ENCODE measurements around the gene ILF3. TPM values are rescaled to one million over a fixed set of nuclear protein-coding genes. Genes with fewer than 3 reads are reported as not detected.

The ILF3 gene
- total RNA-seq, 3 donors from 2014 or later (not counting 1 experiment from before 2014, with no cell fraction given): 329 to 365 (median 332) TPM

DNA sequence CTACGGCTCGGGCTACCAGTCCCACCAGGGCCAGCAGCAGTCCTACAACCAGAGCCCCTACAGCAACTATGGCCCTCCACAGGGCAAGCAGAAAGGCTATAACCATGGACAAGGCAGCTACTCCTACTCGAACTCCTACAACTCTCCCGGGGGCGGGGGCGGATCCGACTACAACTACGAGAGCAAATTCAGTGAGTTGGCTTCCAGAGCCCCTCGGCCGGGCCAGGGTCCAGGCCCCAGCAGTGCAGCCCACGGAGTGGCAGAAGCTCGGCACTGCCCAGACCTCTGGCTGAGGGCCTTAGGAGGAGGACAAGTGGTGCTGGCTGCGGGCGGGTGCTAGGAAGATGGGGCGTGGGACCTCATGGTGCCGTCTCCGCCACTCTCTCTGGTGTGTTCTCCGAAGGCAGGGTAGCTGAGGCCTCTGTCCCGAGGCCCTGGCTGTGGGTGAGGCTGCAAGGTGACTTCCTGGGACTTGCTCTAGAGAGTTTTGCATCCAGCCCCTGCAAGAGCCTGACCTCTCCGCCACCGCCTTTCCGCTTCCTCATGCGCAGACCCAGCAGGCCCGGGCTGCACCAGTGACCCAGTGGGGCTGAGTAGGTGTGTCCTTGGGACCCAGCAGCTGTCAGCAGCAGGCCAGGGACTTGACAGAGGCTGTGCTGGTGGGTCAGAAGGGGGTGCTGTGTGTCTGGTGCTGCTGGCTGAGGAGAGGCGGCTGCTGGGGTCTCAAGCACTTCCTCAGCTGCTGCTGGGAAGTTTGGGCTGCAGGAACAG, 33.6 kb downstream of the ILF3 start:
- Mint-ChIP-seq H3K27me3 (ENCODE audit: low read depth in 2 of 2) (no peaks in the 10 kb centered on the region), H3K36me3 (peaks cover 7% of the 10 kb centered on the region)

DNA sequence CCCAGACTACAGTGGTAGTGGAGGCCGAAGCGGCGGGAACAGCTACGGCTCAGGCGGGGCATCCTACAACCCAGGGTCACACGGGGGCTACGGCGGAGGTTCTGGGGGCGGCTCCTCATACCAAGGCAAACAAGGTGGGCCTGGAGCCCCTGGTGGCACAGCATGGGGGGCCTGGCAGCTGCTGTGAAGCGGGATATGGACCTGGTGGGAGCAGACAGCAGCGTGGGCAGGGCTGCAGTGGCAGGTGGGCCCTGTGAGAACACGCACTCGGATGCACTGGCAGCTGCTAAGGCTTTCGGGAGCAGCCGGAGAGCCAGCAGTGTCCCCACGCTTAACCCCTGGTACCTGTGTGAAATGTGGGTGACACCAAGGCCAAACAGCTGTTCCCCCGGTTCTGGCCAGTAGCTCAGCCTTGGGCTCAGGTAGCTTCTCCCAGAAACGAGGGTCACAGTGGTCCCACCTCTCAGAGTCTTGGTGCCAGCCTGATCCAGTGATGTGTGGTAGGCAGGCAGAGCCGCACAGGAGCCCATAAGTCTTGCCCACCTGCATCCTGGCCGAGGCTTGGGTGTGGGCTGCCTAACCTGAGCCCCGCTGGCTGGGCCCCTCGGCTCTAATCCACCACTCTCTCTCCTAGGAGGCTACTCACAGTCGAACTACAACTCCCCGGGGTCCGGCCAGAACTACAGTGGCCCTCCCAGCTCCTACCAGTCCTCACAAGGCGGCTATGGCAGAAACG, 34.6 kb downstream of the ILF3 start:
- DNase-seq (no peak), ATAC-seq (no peak)
- WGBS (ENCODE audit: insufficient coverage): 97% methylated on average over 27 of the region's 27 CpGs
- Mint-ChIP-seq H3K36me3 (peaks cover 7% of the 10 kb centered on the region), H3K27ac (peak overlapping the region in 1 of 2 donors; percentile 72), H3K4me1 (peaks cover 0 to 4% of the 10 kb centered on the region in 2 donors), H3K27me3 (ENCODE audit: low read depth in 2 of 2) (no peaks in the 10 kb centered on the region), H3K9me3 (no peaks in the 10 kb centered on the region), H3K4me3 (no peak overlapping the region)
- Histone ChIP-seq H3K27ac (ENCODE audit: low read length) (no peak overlapping the region), H3K4me3 (ENCODE audit: low read length) (no peak overlapping the region), H3K9me3 (ENCODE audit: control insufficient read depth, insufficient read depth, low read length) (no peaks in the 10 kb centered on the region), H3K4me1 (ENCODE audit: control insufficient read depth, insufficient read depth, low read length) (no peaks in the 10 kb centered on the region), H3K27me3 (ENCODE audit: control insufficient read depth, insufficient read depth, low read length) (no peaks in the 10 kb centered on the region), H3K36me3 (ENCODE audit: control insufficient read depth, insufficient read depth, low read length) (peaks cover 76% of the 10 kb centered on the region)
- TF ChIP-seq, protein P1, sequence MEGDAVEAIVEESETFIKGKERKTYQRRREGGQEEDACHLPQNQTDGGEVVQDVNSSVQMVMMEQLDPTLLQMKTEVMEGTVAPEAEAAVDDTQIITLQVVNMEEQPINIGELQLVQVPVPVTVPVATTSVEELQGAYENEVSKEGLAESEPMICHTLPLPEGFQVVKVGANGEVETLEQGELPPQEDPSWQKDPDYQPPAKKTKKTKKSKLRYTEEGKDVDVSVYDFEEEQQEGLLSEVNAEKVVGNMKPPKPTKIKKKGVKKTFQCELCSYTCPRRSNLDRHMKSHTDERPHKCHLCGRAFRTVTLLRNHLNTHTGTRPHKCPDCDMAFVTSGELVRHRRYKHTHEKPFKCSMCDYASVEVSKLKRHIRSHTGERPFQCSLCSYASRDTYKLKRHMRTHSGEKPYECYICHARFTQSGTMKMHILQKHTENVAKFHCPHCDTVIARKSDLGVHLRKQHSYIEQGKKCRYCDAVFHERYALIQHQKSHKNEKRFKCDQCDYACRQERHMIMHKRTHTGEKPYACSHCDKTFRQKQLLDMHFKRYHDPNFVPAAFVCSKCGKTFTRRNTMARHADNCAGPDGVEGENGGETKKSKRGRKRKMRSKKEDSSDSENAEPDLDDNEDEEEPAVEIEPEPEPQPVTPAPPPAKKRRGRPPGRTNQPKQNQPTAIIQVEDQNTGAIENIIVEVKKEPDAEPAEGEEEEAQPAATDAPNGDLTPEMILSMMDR (IDR thresholded peaks at IDR 0.05): no peak
- intact Hi-C loops (cut with micrococcal nuclease): no loop called here

More for the DNA sequence above, 33.6 kb downstream of the ILF3 start:
- Mint-ChIP-seq H3K4me3 (no peak overlapping the region), H3K4me1 (peaks cover 0 to 3% of the 10 kb centered on the region in 2 donors), H3K27ac (peak overlapping the region in 1 of 2 donors; percentile 36), H3K9me3 (no peaks in the 10 kb centered on the region)
- WGBS (ENCODE audit: insufficient coverage): 97% methylated on average over 25 of the region's 25 CpGs
- no peaks in the 10 kb centered on the region for H3K27me3 ChIP-seq (ENCODE audit: control insufficient read depth, insufficient read depth, low read length)
- no peak overlapping the region for H3K27ac ChIP-seq (ENCODE audit: low read length)
- H3K9me3 ChIP-seq (ENCODE audit: control insufficient read depth, insufficient read depth, low read length): no peaks in the 10 kb centered on the region
- H3K4me1 ChIP-seq (ENCODE audit: control insufficient read depth, insufficient read depth, low read length): no peaks in the 10 kb centered on the region
- DNase-seq (no peak), ATAC-seq (no peak)
- TF ChIP-seq, protein P1 (IDR thresholded peaks at IDR 0.05): no peak
- H3K36me3 ChIP-seq (ENCODE audit: control insufficient read depth, insufficient read depth, low read length): peaks cover 86% of the 10 kb centered on the region
- intact Hi-C loops (cut with micrococcal nuclease): no loop called here
- H3K4me3 ChIP-seq (ENCODE audit: low read length): no peak overlapping the region

DNA sequence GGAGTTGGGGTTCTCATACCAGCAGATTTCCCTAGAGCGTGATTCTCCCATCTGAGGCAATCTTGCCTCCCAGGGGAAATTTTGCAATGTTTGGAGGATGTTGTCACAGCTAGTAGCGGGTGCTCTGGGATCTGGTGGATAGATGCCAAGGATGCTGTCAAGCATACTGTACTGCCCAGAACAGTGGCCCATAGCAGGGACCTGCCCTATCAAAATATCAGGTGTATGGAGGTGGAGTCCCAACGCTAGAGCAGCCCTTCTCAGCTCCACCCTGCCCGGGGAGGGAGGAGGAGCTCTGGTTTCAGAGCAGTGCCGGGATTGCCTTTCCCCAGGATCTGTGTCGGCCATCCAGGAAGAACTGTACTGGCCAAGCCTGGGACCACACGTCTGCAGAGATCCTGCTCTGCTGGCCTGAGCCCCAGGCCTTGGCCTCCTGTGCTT, 36.2 kb downstream of the ILF3 start:
- Mint-ChIP-seq H3K36me3 (peaks cover 7% of the 10 kb centered on the region), H3K9me3 (no peaks in the 10 kb centered on the region), H3K27me3 (ENCODE audit: low read depth in 2 of 2) (peaks cover 0 to under 1% of the 10 kb centered on the region in 2 donors), H3K27ac (peak overlapping the region; percentile 33 to 72), H3K4me3 (no peak overlapping the region), H3K4me1 (peaks cover 4 to 7% of the 10 kb centered on the region in 2 donors)
- 88% methylated on average over 7 of the region's 7 CpGs for WGBS (ENCODE audit: insufficient coverage)
- Histone ChIP-seq H3K36me3 (ENCODE audit: control insufficient read depth, insufficient read depth, low read length) (peaks cover 61% of the 10 kb centered on the region), H3K9me3 (ENCODE audit: control insufficient read depth, insufficient read depth, low read length) (no peaks in the 10 kb centered on the region), H3K27ac (ENCODE audit: low read length) (no peak overlapping the region), H3K4me1 (ENCODE audit: control insufficient read depth, insufficient read depth, low read length) (peaks cover 5% of the 10 kb centered on the region), H3K4me3 (ENCODE audit: low read length) (no peak overlapping the region), H3K27me3 (ENCODE audit: control insufficient read depth, insufficient read depth, low read length) (no peaks in the 10 kb centered on the region)
- no peak for DNase-seq
- TF ChIP-seq, protein P1 (IDR thresholded peaks at IDR 0.05): no peak
- no peak for ATAC-seq
- intact Hi-C loops (cut with micrococcal nuclease): no loop called here

Data from natural killer cell (primary cell).